CD14-positive monocyte (primary cell): ENCODE measurements around the gene OPRM1. TPM values are rescaled to one million over a fixed set of nuclear protein-coding genes. Genes with fewer than 3 reads are reported as not detected.
A peak's percentile ranks its signal among the peaks of the same experiment; 100 is the strongest.

Source experiments
- DNase-seq, 3 donors: peaks; one replicate each; pipeline ENCODE4 v3.0.0-alpha.2; 2011 to 2022
- H2AFZ ChIP-seq: 2 replicates; pipeline ENCODE4 v1.6.0; 2012; ENCODE audit warnings: mild to moderate bottlenecking, low read depth, low read length, inconsistent platforms; ENCODE audit not compliant: insufficient read depth, poor library complexity, severe bottlenecking
- H3K27ac ChIP-seq, 2 donors: 1 replicate in 1 of 2; 2 replicates in 1 of 2; pipeline ENCODE4 v1.5.1; 2012 to 2013; ENCODE audit warnings: low read length in 2 of 2, control low read depth in 1 of 2, inconsistent platforms in 1 of 2, low read depth in 1 of 2, mild to moderate bottlenecking in 1 of 2
- H3K27me3 ChIP-seq, 2 donors: one replicate each; pipeline versions ENCODE4 v1.6.0 to v1.6.1; 2011 to 2013; ENCODE audit warnings: low read length in 2 of 2; ENCODE audit not compliant: control insufficient read depth in 2 of 2, insufficient read depth in 2 of 2
- H3K36me3 ChIP-seq, 2 donors: replicated peaks in 1 of 2; 1 replicate in 1 of 2; 2 replicates in 1 of 2; pipeline versions ENCODE4 v1.5.1 to v1.6.1; 2012 to 2013; ENCODE audit warnings: low read length in 2 of 2, control low read depth in 1 of 2, inconsistent platforms in 1 of 2, mild to moderate bottlenecking in 1 of 2; ENCODE audit not compliant: insufficient read depth in 2 of 2, control insufficient read depth in 1 of 2
- H3K4me1 ChIP-seq, 2 donors: 1 replicate in 1 of 2; 2 replicates in 1 of 2; pipeline versions ENCODE4 v1.5.1 to v1.6.1; 2012 to 2013; ENCODE audit warnings: low read length in 2 of 2, control low read depth in 1 of 2, inconsistent platforms in 1 of 2, mild to moderate bottlenecking in 1 of 2, moderate library complexity in 1 of 2; ENCODE audit not compliant: insufficient read depth in 2 of 2, control insufficient read depth in 1 of 2
- H3K4me2 ChIP-seq: replicated peaks from 2 replicates; pipeline ENCODE3; 2012; ENCODE audit warnings: low read length, moderate library complexity, mild to moderate bottlenecking; ENCODE audit not compliant: poor library complexity, severe bottlenecking; ENCODE audit errors: extremely low read depth
- H3K4me3 ChIP-seq, 3 experiments: fragments of 200-600 bp in 1 of 3; sonication (generic) in 1 of 3; replicated peaks in 1 of 3; 1 replicate in 2 of 3; 2 replicates in 1 of 3; pipeline ENCODE4 v1.5.1; 2011 to 2013; ENCODE audit warnings: low read length in 3 of 3, mild to moderate bottlenecking in 3 of 3, control low read depth in 2 of 3, low read depth in 2 of 3, inconsistent platforms in 1 of 3, moderate library complexity in 1 of 3
- H3K79me2 ChIP-seq: 2 replicates; pipeline ENCODE4 v1.6.0; 2012; ENCODE audit warnings: mild to moderate bottlenecking, control low read depth, inconsistent platforms, low read length, moderate library complexity; ENCODE audit not compliant: insufficient read depth
- H3K9ac ChIP-seq: 2 replicates; pipeline ENCODE4 v1.6.0; 2017; ENCODE audit warnings: low read length, mild to moderate bottlenecking; ENCODE audit not compliant: insufficient read depth, poor library complexity, severe bottlenecking
- H3K9me3 ChIP-seq, 2 donors: replicated peaks in 1 of 2; 1 replicate in 1 of 2; 2 replicates in 1 of 2; pipeline versions ENCODE4 v1.5.1 to v1.6.1; 2012 to 2013; ENCODE audit warnings: low read length in 2 of 2, control low read depth in 1 of 2; ENCODE audit not compliant: control insufficient read depth in 1 of 2, insufficient read depth in 1 of 2
- H4K20me1 ChIP-seq: 2 replicates; pipeline ENCODE4 v1.6.0; 2012; ENCODE audit warnings: mild to moderate bottlenecking, low read length, control low read depth, moderate library complexity; ENCODE audit not compliant: insufficient read depth
- H3K27ac Mint-ChIP-seq, 7 donors: one replicate each; pipeline ENCODE4 v1.8.0; 2020; ENCODE audit warnings: mild to moderate bottlenecking in 7 of 7, mixed read lengths in 7 of 7, moderate library complexity in 6 of 7, inconsistent platforms in 2 of 7
- H3K27me3 Mint-ChIP-seq, 3 donors: one replicate each; pipeline ENCODE4 v1.8.0; 2021 to 2022; ENCODE audit warnings: low read depth in 3 of 3, mild to moderate bottlenecking in 3 of 3, mixed read lengths in 3 of 3, moderate library complexity in 3 of 3, inconsistent platforms in 1 of 3
- H3K36me3 Mint-ChIP-seq, 2 donors: one replicate each; pipeline ENCODE4 v1.8.0; 2020; ENCODE audit warnings: mixed read lengths in 2 of 2, inconsistent platforms in 1 of 2, mild to moderate bottlenecking in 1 of 2
- H3K4me1 Mint-ChIP-seq: one replicate; pipeline ENCODE4 v1.8.0; 2020; ENCODE audit warnings: mild to moderate bottlenecking, mixed read lengths
- H3K4me3 Mint-ChIP-seq, 2 donors: one replicate each; pipeline ENCODE4 v1.8.0; 2020; ENCODE audit warnings: mild to moderate bottlenecking in 2 of 2, mixed read lengths in 2 of 2, moderate library complexity in 1 of 2
- H3K9me3 Mint-ChIP-seq, 7 donors: one replicate each; pipeline ENCODE4 v1.8.0; 2020 to 2022; ENCODE audit warnings: mixed read lengths in 7 of 7, mild to moderate bottlenecking in 6 of 7, moderate library complexity in 6 of 7, inconsistent platforms in 2 of 7
- WGBS: methylation state at CpG from one replicate; pipeline ENCODE4 v1.1.5; 2013; ENCODE audit warnings: missing lambda C conversion rate; ENCODE audit not compliant: insufficient coverage; 5-methylcytosine and 5-hydroxymethylcytosine counted together
- intact Hi-C, 2 donors: fragments of 100-400 bp; cut with micrococcal nuclease; formaldehyde crosslinking; loops; one replicate each; pipeline versions ENCODE4 v1.15.0 to v1.15.1; 2023
- polyA plus RNA-seq, 3 donors: library from polyadenylated mRNA; depleted of rRNA in 1 of 3; unstranded in 2 of 3; stranded (reverse) in 1 of 3; fragments of 300-500 nt in 2 of 3; fragments of >200 nt in 1 of 3; fragmentation: Illumina TruSeq in 2 of 3; gene quantifications; 1 replicate in 2 of 3; 2 replicates in 1 of 3; pipeline ENCODE4 v1.2.3, GENCODE V29; 2012 to 2021
- TF ChIP-seq, protein P1 (sequence below): fragments of 200-600 bp; IDR thresholded peaks from one replicate; pipeline ENCODE4 v1.8.0; 2022; ENCODE audit warnings: antibody characterized with exemption, mild to moderate bottlenecking

Gene OPRM1
- polyA plus RNA-seq, 3 donors: not detected

GRCh38 chr6:154230393-154230792, 191.4 kb downstream of the OPRM1 start:
- H3K4me2 ChIP-seq: peak overlapping the region; percentile 37
- H3K4me1 ChIP-seq: peaks cover 20 to 38% of the 10 kb centered on the region in 2 donors
- TF ChIP-seq, protein P1, sequence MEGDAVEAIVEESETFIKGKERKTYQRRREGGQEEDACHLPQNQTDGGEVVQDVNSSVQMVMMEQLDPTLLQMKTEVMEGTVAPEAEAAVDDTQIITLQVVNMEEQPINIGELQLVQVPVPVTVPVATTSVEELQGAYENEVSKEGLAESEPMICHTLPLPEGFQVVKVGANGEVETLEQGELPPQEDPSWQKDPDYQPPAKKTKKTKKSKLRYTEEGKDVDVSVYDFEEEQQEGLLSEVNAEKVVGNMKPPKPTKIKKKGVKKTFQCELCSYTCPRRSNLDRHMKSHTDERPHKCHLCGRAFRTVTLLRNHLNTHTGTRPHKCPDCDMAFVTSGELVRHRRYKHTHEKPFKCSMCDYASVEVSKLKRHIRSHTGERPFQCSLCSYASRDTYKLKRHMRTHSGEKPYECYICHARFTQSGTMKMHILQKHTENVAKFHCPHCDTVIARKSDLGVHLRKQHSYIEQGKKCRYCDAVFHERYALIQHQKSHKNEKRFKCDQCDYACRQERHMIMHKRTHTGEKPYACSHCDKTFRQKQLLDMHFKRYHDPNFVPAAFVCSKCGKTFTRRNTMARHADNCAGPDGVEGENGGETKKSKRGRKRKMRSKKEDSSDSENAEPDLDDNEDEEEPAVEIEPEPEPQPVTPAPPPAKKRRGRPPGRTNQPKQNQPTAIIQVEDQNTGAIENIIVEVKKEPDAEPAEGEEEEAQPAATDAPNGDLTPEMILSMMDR: no peak
- intact Hi-C loops: no loop called here
- Mint-ChIP-seq H3K36me3 (peaks cover 30 to 55% of the 10 kb centered on the region in 2 donors), H3K4me1 (peaks cover 45% of the 10 kb centered on the region), H3K9me3 (peaks cover 0 to 3% (median 0%) of the 10 kb centered on the region in 7 donors), H3K4me3 (no peak overlapping the region), H3K27ac (peak overlapping the region in 1 of 7 donors; percentile 49), H3K27me3 (no peaks in the 10 kb centered on the region)
- no peak overlapping the region for H3K4me3 ChIP-seq
- H3K36me3 ChIP-seq: peaks cover 6 to 58% of the 10 kb centered on the region in 2 donors
- no peak overlapping the region for H2AFZ ChIP-seq
- WGBS: no CpG with 5 or more reads among the region's 3 CpGs
- H3K79me2 ChIP-seq: peaks cover 57% of the 10 kb centered on the region
- no peak for DNase-seq
- no peak overlapping the region for H3K9ac ChIP-seq
- peaks cover 57% of the 10 kb centered on the region for H4K20me1 ChIP-seq
- H3K27ac ChIP-seq: peak overlapping the region in 1 of 2 donors; percentile 56
- no peaks in the 10 kb centered on the region for H3K9me3 ChIP-seq
- H3K27me3 ChIP-seq: no peaks in the 10 kb centered on the region

- H3K27me3 ChIP-seq: no peaks in the 10 kb centered on the region
- H4K20me1 ChIP-seq: peaks cover 53% of the 10 kb centered on the region
- intact Hi-C loops: no loop called here
- 100% methylated on average over 1 of the region's 5 CpGs for WGBS
- peak overlapping the region in 1 of 2 donors; percentile 56 for H3K27ac ChIP-seq
- peaks cover 6 to 57% of the 10 kb centered on the region in 2 donors for H3K36me3 ChIP-seq
- H3K4me1 ChIP-seq: peaks cover 20 to 38% of the 10 kb centered on the region in 2 donors
- Mint-ChIP-seq H3K9me3 (peaks cover 0 to 3% (median 0%) of the 10 kb centered on the region in 7 donors), H3K4me3 (no peak overlapping the region), H3K36me3 (peaks cover 30 to 54% of the 10 kb centered on the region in 2 donors), H3K4me1 (peaks cover 41% of the 10 kb centered on the region), H3K27me3 (no peaks in the 10 kb centered on the region), H3K27ac (peak overlapping the region in 3 of 7 donors; percentile 45 to 75 (median 62))
- peaks cover 55% of the 10 kb centered on the region for H3K79me2 ChIP-seq
- no peak for DNase-seq
- TF ChIP-seq, protein P1: no peak
- H3K9ac ChIP-seq: no peak overlapping the region
- no peak overlapping the region for H3K4me2 ChIP-seq
- no peak overlapping the region for H2AFZ ChIP-seq
- H3K9me3 ChIP-seq: no peaks in the 10 kb centered on the region
- H3K4me3 ChIP-seq: no peak overlapping the region
Observed at GRCh38 chr6:154230910-154231595, 192.0 kb downstream of the OPRM1 start.
